Activated naive CD8-positive, alpha-beta T cell treated with anti-CD3 and anti-CD28 coated beads, Interleukin-2, amount 50 U/mL, for 16 hours (primary cell): ENCODE data around the gene KXD1.

Experiments used
- DNase-seq: peaks from one replicate; pipeline ENCODE4 v3.0.0-alpha.2; 2020; ENCODE audit warnings: low read depth, low spot score

The KXD1 gene

GRCh38 chr19:18601875-18602274, 44.2 kb downstream of the KXD1 start:
- no peak for DNase-seq

DNA sequence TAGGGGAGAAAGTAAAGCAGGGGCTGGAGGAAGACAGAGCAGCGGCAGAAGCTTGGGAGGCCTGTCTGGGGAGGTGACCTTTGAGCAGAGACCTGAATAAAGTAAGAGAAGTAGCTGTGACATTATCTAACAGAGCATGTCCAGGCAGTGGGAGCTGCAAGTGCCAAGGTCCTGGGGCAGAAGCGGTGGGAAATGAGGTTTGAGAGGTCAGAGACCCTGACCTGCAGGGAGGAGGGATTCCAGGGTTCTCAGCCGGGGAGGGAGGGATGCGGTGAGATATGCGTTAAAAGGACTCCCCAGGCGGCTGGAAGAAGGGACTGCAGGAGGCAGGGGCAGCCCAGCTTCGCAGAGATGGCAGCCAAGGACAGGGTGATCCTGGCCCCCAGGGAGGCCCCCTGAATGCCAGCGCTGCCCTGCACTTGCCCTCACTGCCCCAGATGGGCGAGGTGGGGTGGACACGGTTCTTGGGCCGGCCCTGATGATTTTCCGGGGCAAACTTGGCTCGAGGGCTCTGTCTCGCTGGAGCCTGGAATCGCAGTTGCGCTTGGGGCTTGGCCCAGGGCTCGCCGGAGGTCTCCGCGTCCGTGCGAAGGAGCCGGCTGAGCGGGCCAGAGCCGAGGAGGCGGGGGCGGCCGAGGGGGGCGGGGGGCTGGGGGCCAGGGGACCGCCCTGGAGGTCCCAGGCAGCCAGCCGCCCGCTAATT, 45.7 kb downstream of the KXD1 start:
- no peak for DNase-seq

GRCh38 chr19:18603958-18604819, 46.5 kb downstream of the KXD1 start:
- DNase-seq: no peak

DNA sequence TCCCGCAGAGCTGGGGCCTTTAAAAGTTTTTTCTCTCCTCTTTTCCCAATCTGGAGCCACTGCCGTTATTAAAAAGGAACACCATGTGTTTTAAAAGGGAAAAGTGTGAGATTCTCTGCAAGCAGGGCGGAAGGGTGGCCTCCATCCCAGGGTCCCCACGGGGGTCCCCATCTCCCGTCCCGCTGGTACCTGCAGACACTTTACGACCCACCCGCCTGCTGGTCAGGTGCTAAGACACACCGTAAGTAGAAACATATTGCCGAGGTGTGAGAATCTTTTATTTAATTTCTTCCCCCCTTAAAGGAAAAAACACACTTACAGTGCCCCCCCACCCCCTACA, 47.1 kb downstream of the KXD1 start:
- DNase-seq: no peak

GRCh38 chr19:18605196-18605545, 47.5 kb downstream of the KXD1 start:
- DNase-seq: no peak

- no peak for DNase-seq
Measured at GRCh38 chr19:18605546-18606280, 48.0 kb downstream of the KXD1 start.

- DNase-seq: no peak
Measured at GRCh38 chr19:18606281-18607225, 48.9 kb downstream of the KXD1 start, which contains the start of gene CRLF1. CRLF1 (minus strand) TSS chr19:18606799; CDS start chr19:18606656, 143 bp downstream.

DNA sequence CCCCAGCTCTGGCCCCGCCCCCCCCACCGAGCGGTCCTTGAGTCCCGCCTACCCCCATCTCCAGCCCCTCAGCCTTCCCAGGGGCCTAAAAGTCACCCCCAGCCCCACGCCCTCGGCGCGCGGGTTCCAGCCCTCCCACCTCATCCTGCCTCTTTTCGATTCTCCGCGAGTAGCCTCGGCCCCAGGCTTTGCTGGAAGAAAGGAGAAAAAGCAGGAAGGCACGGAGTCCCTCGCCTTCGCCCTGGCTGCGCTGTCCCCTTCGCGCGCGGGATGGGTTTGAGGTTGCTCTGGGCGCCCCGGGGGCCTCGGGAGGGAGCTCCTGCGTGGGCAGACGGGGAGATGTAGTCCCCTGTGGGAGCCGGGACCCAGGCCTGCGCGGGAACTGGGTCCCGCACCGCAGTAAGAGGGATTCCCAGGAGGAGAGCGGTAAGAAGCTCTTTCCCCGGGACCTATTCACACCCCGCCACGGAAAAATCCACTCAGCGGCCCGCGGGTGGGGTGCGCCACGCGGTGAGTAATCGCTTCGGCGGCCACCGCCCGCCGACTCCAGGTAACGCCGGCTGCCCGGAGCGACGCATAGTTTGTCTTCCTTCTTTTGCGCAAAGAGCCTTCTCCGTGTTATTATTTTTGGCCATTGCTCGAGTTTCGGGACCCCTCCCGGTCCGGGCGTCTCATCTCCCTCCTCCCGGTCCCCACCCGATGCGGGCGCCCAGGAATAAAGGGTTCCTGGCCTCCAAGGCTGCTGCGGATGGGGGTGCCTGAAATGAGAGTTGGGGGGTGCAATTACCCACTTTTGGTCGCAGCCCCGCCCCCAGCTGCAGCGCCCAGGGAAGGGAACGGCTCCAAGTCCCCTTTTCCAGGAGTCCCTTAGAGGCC, 49.8 kb downstream of the KXD1 start:
- DNase-seq: no peak

DNA sequence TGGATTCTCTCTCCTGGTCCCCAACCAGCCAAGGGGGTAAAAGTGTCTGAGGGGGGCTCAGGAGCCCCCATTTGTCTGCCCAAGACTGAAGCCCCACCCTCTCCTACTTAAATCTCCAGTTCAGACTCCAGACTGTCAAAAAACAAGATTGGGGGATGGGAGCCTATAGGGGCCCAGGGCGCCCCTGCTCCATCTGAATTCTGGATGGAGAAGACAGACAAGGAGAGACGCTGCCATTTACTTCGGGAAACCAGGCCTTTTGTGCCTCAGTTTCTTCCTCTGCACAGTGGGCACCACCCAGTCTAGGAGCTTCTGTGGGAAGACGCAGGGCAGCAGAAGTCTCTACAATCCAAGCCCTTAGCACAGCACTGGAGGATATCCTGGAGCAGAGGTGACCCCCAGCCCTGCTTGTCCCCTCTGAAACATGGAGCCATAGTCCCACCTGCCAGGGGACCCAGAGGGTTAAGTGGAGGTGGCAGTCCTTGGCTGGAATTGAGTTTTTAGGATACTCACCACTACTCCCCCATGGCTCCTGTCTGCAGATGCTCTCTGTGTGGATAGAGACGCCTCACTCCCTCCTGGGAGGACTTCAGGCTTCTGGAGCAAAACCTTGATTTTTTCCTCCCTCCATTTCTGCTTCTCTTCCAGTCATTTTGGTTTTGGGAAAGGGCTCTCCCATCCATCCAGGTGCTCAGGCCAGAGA, 50.6 kb downstream of the KXD1 start:
- no peak for DNase-seq

DNA sequence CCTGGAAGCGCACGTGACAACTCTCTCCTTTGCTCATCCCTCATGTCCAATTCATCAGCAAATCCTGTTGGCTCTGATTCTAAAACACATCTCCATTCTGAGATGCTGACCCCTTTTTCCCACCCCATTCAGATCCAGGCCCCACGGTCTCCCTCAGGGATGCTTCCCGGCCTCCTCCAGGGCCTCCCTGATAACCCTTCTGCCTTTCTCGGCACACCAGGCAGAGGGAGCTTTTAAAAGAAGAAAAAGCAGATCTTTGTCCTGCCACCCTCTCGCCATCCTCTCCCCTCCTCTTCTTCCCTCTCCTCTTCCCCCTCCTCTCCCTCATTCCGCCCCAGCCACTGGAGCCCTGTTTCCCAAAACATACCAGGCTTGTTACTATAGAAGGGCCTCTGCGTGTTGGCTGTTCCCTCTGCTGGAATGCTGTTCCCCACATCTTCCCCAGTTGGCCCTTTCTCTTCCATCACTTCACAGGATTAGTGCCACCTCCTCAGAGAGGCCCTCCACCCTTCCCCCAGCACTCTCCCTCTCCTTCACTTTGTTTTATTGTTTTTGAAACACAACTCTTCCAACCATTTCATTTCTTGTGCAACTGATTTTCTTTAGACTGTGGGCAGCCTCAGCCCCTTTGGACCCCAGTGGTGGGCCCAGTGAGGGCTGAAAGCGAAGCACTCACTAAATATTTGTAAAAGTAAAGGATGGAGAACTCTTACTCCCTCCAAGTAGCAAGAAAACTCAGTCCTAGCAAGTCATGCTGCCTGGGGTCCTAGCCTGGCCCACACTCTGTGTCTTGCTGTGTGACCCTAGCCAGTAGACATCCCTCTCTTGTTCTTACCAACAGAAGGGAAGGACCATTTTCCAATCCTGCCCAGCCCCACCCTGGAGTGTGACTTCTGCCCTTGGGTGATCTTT, 51.4 kb downstream of the KXD1 start:
- DNase-seq: no peak

DNA sequence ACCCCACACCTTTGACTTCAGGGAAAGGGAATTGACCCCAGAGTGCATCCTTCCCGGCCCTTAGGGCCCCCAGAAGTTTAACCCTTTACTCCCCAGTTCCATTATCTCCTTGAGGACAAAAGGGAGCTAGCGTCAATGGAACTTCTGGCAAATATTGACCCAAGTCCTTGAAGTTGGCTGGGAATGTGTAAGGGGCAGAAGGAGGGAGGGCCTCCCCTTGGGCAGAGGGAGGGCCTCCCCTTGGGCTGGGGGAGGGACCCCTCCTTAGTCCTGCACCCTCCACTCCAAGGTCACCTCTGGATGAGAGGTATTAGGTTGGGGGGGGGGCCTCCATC, 52.0 kb downstream of the KXD1 start:
- DNase-seq: no peak

GRCh38 chr19:18610245-18610555, 52.5 kb downstream of the KXD1 start:
- no peak for DNase-seq

DNA sequence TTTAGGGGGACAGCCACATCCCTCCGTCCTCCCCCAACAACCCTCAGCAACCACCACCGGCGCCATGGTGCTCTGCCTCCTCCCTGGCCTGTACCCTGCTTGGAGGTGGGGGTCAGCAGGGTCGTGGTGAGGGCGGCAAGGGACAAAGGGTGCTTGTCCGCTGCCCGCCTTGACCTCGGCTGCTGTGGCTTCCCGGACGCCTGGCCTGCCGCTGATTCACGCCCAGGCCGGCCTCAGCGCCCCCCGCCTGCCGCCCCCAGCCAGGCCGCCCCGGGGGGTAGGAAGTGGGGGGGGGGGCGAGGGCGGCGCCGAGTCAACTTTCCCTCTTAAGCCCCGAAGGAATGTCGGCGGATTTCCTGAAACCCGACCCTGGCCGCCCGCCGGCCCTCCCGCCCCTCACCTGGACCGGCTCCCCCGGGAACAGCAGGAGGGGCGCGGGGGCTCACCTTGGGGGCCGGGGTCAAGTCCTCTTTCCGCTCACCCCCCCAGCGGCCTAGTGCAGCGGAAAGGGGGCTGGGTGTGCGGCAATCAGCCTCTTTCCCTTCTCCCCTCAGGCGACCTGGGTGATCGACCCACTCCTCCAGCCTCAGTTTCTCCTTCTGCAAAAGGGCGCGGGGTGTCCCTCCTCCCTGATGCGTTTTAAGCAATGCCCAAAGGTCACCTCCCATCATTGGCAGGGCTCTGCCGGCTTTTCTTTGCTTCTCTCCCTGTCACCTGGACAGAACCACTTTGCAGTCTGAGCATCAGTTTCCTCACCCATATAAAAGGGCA, 53.1 kb downstream of the KXD1 start:
- DNase-seq: no peak

DNA sequence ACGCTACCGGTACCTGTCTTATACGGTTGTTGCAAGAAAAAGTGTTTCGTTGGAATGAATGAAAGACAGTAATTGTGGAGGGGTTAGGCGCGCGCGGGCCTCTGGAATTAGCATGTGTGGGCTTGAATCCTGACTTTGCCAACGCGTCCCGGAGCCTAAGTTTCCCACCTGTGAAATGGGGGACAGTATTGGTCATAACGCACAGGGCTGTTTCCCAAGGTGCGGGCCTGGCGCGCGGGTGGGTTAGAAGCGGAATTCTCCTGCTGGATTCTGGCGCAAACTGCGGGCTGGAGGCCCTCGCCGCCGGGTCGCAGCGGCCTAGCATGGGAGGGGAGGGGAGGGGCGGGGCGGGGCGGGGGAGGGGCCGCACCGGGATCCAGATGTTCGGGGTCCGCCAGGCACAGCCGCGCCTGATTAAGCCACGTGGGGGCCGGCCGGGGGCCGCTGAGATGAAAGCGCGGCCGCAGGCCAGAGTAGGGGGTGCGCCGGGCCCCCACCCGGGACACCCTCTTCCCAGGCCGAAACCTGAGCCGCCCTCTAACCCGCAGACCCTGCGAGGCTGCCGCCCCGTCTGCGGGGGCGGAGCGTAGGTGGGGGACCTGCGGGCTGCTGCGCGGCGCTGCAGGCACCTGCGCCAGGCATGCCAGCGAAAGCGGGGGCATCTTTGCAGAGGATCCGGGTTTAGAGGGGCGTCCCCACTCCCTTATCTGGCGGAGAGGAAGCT, 53.8 kb downstream of the KXD1 start:
- DNase-seq: no peak

GRCh38 chr19:18612051-18612771, 54.5 kb downstream of the KXD1 start:
- no peak for DNase-seq

- no peak for DNase-seq
Measured at GRCh38 chr19:18612772-18613588, 55.3 kb downstream of the KXD1 start, which contains the start of gene TMEM59L. TMEM59L (plus strand) TSS chr19:18612870; CDS start chr19:18612959, 89 bp downstream.
